ENCODE data around the gene MRPL42.
"Not testable (repeated sequence)": the region's sequence is repeated elsewhere in the genome, so short reads cannot be mapped to it uniquely, and the experiment has no call there.

The MRPL42 gene

GRCh38 chr12:93547778-93548177 lies 80.5 kb downstream of the MRPL42 start:
- DNase-seq (ENCODE audit: low spot score): no peak

GRCh38 chr12:93549174-93549573 lies 81.9 kb downstream of the MRPL42 start:
- DNase-seq (ENCODE audit: low spot score): no peak

GRCh38 chr12:93550748-93551611 lies 83.7 kb downstream of the MRPL42 start:
- no peak for DNase-seq (ENCODE audit: low spot score)

GRCh38 chr12:93552427-93552826 lies 85.1 kb downstream of the MRPL42 start:
- DNase-seq (ENCODE audit: low spot score): no peak

GRCh38 chr12:93557879-93558278 lies 90.6 kb downstream of the MRPL42 start:
- not testable (repeated sequence) for DNase-seq (ENCODE audit: low spot score)

- not testable (repeated sequence) for DNase-seq (ENCODE audit: low spot score)
These were observed 91.4 kb downstream of the MRPL42 start for GRCh38 chr12:93558685-93559084.

GRCh38 chr12:93563807-93564538 lies 96.7 kb downstream of the MRPL42 start:
- DNase-seq (ENCODE audit: low spot score): no peak

GRCh38 chr12:93565760-93566159 lies 98.4 kb downstream of the MRPL42 start:
- DNase-seq (ENCODE audit: low spot score): no peak
